Measurements from ENCODE around the gene KLF16.

The KLF16 gene

DNA sequence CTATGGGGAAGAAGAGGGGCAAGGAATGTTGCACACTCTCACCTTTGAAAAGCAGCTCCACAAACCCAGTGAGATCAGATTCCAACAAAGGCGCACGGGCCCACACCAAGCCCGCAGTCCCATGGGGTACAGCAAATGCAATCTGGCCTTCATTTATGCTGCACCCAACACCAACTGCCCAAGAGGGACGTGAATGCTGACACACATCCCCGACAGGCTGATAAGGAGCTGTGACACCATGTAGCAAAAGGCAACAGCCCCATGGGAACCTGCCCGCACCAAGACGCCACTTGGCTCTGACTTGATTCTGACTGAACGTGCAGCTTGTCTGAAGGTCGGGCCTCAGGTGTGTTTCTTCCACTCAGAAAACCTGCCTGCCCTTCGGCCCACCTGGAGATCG lies 32.4 kb downstream of the KLF16 start:
- WGBS (ENCODE audit: insufficient coverage), result 99% methylated on average over 11 of the region's 11 CpGs
- H3K27ac ChIP-seq (ENCODE audit: insufficient read depth in 1 of 2, low read depth in 1 of 2, low read length in 2 of 2, poor library complexity in 1 of 2, severe bottlenecking in 2 of 2), result no peak overlapping the region
- no peak for DNase-seq
- H3K4me3 ChIP-seq (ENCODE audit: control insufficient read depth in 1 of 7, extremely low read depth in 1 of 7, insufficient read depth in 4 of 7, low read depth in 2 of 7, low read length in 6 of 7), result no peak overlapping the region
- H3K4me1 ChIP-seq (ENCODE audit: control extremely low read depth in 1 of 4, control insufficient read depth in 4 of 4, insufficient read depth in 4 of 4, low read length in 3 of 4), result no peaks in the 10 kb centered on the region
- H3K36me3 ChIP-seq (ENCODE audit: control insufficient read depth in 4 of 4, insufficient read depth in 4 of 4, low read length in 3 of 4), result peaks cover 9 to 66% (median 21%) of the 10 kb centered on the region in 4 experiments
- ChIA-PET CTCF (interaction anchor here (1.1 to 8.0 kb wide), 3 partner anchors 9 to 46 kb away, joined by 3 to 80 read pairs (median 5); no protein-coding TSS in a partner anchor), POLR2A (no interaction called here)
- H3K9me3 ChIP-seq (ENCODE audit: control extremely low read depth in 1 of 5, control insufficient read depth in 4 of 5, insufficient read depth in 2 of 5, low read depth in 1 of 5, low read length in 4 of 5), result no peaks in the 10 kb centered on the region
- no peaks in the 10 kb centered on the region for H3K27me3 ChIP-seq (replicated peaks in 2 of 5; ENCODE audit: control insufficient read depth in 4 of 5, insufficient read depth in 5 of 5, low read length in 4 of 5)

GRCh38 chr19:1830568-1830967 lies 32.8 kb downstream of the KLF16 start:
- ChIA-PET CTCF (interaction anchor here (1.0 to 8.0 kb wide), 4 partner anchors 9 to 45 kb away, joined by 3 to 80 read pairs (median 4); no protein-coding TSS in a partner anchor), POLR2A (no interaction called here)
- WGBS (ENCODE audit: insufficient coverage), result 96% methylated on average over 13 of the region's 15 CpGs
- Histone ChIP-seq H3K27ac (ENCODE audit: insufficient read depth in 1 of 2, low read depth in 1 of 2, low read length in 2 of 2, poor library complexity in 1 of 2, severe bottlenecking in 2 of 2) (no peak overlapping the region), H3K4me3 (ENCODE audit: control insufficient read depth in 1 of 7, extremely low read depth in 1 of 7, insufficient read depth in 4 of 7, low read depth in 2 of 7, low read length in 6 of 7) (no peak overlapping the region), H3K27me3 (replicated peaks in 2 of 5; ENCODE audit: control insufficient read depth in 4 of 5, insufficient read depth in 5 of 5, low read length in 4 of 5) (no peaks in the 10 kb centered on the region), H3K9me3 (ENCODE audit: control extremely low read depth in 1 of 5, control insufficient read depth in 4 of 5, insufficient read depth in 2 of 5, low read depth in 1 of 5, low read length in 4 of 5) (no peaks in the 10 kb centered on the region), H3K4me1 (ENCODE audit: control extremely low read depth in 1 of 4, control insufficient read depth in 4 of 4, insufficient read depth in 4 of 4, low read length in 3 of 4) (no peaks in the 10 kb centered on the region), H3K36me3 (ENCODE audit: control insufficient read depth in 4 of 4, insufficient read depth in 4 of 4, low read length in 3 of 4) (peaks cover 10 to 66% (median 25%) of the 10 kb centered on the region in 4 experiments)
- no peak for DNase-seq

DNA sequence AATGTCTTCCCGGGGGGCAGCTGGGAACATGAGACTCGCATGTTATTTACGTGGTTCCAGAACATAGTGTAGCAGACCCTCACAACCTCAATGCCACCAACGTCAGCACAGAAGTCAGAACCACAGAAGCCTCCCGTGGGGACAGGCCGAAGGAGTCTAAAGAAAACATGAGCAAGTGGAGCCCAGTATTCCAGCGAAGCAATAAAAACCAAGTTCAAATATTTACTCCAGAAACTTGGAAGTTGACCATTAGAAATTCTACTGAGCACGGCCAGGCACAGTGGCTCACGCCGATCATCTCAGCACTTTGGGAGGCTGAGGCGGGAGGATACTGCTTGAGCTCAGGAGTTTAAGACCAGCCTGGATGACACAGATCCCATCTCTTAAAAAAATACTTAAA lies 33.4 kb downstream of the KLF16 start:
- WGBS (ENCODE audit: insufficient coverage), result 95% methylated on average over 6 of the region's 11 CpGs
- no peak overlapping the region for H3K27ac ChIP-seq (ENCODE audit: insufficient read depth in 1 of 2, low read depth in 1 of 2, low read length in 2 of 2, poor library complexity in 1 of 2, severe bottlenecking in 2 of 2)
- H3K4me3 ChIP-seq (ENCODE audit: control insufficient read depth in 1 of 7, extremely low read depth in 1 of 7, insufficient read depth in 4 of 7, low read depth in 2 of 7, low read length in 6 of 7), result no peak overlapping the region
- H3K36me3 ChIP-seq (ENCODE audit: control insufficient read depth in 4 of 4, insufficient read depth in 4 of 4, low read length in 3 of 4), result peaks cover 10 to 66% (median 26%) of the 10 kb centered on the region in 4 experiments
- no peaks in the 10 kb centered on the region for H3K9me3 ChIP-seq (ENCODE audit: control extremely low read depth in 1 of 5, control insufficient read depth in 4 of 5, insufficient read depth in 2 of 5, low read depth in 1 of 5, low read length in 4 of 5)
- POLR2A ChIA-PET, result no interaction called here
- no peak for DNase-seq
- H3K4me1 ChIP-seq (ENCODE audit: control extremely low read depth in 1 of 4, control insufficient read depth in 4 of 4, insufficient read depth in 4 of 4, low read length in 3 of 4), result no peaks in the 10 kb centered on the region
- CTCF ChIA-PET, result interaction anchor here (1.0 to 8.0 kb wide), 4 partner anchors 10 to 45 kb away, joined by 3 to 80 read pairs (median 4); no protein-coding TSS in a partner anchor
- H3K27me3 ChIP-seq (replicated peaks in 2 of 5; ENCODE audit: control insufficient read depth in 4 of 5, insufficient read depth in 5 of 5, low read length in 4 of 5), result no peaks in the 10 kb centered on the region

DNA sequence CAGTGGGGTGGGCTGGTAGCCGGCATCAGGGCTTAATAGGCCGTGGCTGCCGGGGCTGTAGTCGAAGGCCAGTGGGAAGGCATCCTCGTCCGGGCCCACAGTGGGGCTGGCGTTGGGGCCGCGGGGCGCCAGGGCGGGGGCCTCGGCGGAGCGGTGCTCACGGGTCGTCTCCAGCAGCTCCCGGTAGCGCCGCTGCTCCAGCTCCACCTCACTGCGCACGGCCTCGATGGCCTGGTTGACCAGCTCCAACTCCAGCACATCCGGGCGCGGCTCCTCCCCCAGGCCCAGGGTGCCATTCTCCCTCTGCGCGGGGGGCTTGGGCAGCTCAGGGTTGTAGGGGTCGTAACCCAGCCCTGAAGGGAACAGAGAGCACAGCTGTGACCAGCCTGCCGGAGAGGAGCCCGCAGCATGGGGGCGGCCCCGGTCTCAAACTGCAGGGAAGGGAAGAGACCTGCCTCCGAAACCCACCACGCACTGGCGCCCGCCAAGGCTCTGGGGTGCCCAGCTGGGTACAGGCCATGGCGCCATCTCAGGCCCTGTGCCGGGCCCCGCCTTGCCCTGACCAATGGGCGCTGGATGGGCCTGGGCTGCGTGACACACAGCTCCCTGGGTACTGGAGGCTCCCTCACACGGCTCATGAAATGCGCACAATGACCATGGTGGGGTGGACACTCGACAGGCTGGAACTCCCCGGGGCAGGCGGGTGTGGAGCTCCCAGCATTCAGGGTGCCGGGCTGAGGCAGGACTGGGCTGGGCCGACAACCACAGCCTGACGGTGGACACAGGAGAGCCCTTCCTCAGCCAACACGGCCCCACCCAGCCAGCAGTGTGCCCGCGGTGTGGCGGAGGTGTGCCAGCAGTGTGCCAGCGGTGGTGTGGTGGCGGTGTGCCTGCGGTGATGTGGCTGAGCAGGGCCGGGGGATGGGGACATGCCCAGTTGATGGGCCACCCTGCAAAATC lies 34.8 kb downstream of the KLF16 start:
- Histone ChIP-seq H3K4me3 (ENCODE audit: control insufficient read depth in 1 of 7, extremely low read depth in 1 of 7, insufficient read depth in 4 of 7, low read depth in 2 of 7, low read length in 6 of 7) (no peak overlapping the region), H3K9me3 (ENCODE audit: control extremely low read depth in 1 of 5, control insufficient read depth in 4 of 5, insufficient read depth in 2 of 5, low read depth in 1 of 5, low read length in 4 of 5) (no peaks in the 10 kb centered on the region), H3K27ac (ENCODE audit: insufficient read depth in 1 of 2, low read depth in 1 of 2, low read length in 2 of 2, poor library complexity in 1 of 2, severe bottlenecking in 2 of 2) (no peak overlapping the region), H3K36me3 (ENCODE audit: control insufficient read depth in 4 of 4, insufficient read depth in 4 of 4, low read length in 3 of 4) (peaks cover 10 to 67% (median 32%) of the 10 kb centered on the region in 4 experiments), H3K4me1 (ENCODE audit: control extremely low read depth in 1 of 4, control insufficient read depth in 4 of 4, insufficient read depth in 4 of 4, low read length in 3 of 4) (no peaks in the 10 kb centered on the region), H3K27me3 (replicated peaks in 2 of 5; ENCODE audit: control insufficient read depth in 4 of 5, insufficient read depth in 5 of 5, low read length in 4 of 5) (no peaks in the 10 kb centered on the region)
- DNase-seq, result no peak
- 97% methylated on average over 51 of the region's 57 CpGs for WGBS (ENCODE audit: insufficient coverage)
- CTCF ChIA-PET, result interaction anchor here (1.9 to 8.0 kb wide), 2 partner anchors 11 to 235 kb away, joined by 6 to 80 read pairs; no protein-coding TSS in a partner anchor
- POLR2A ChIA-PET, result no interaction called here

DNA sequence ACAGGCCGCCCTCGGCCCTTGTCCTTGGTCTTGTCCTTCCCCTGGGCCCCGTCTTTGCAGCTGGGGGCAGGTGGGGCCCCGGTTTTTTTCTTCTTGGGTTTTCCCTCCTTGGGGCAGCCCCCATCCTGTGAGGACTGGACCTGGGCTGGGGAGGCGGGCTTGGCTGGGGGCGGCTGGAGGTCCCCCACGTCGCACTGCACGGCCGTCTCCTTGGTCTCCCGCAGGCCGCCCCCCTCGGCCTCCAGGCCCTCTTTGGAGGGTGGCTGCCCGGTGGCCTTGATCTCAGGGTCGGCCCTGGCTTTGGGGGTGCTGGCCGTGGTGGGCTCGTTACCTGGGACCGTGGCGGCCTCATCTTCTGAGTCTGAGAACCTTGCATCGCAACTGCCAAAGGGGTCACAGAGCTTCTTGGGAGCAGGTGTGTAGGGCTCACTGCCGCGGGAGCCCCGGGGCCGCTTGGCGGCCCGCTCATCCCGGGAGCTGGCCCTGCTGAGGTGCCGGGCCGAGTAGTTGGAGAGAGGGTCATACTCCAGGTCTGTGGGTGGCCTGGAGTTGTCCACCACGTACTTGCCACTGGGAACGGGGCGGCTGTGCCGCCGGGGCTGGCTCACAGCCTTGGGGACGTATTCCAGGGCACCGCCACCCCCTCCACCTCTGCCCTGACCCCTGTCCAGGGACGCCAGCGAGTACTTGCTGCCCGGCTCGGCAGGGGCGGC lies 35.7 kb downstream of the KLF16 start:
- DNase-seq, result no peak
- CTCF ChIA-PET, result interaction anchor here (1.9 to 8.0 kb wide), 3 partner anchors 12 to 234 kb away, joined by 6 to 80 read pairs (median 15); no protein-coding TSS in a partner anchor
- Histone ChIP-seq H3K4me3 (ENCODE audit: control insufficient read depth in 1 of 7, extremely low read depth in 1 of 7, insufficient read depth in 4 of 7, low read depth in 2 of 7, low read length in 6 of 7) (no peak overlapping the region), H3K4me1 (ENCODE audit: control extremely low read depth in 1 of 4, control insufficient read depth in 4 of 4, insufficient read depth in 4 of 4, low read length in 3 of 4) (no peaks in the 10 kb centered on the region), H3K27me3 (replicated peaks in 2 of 5; ENCODE audit: control insufficient read depth in 4 of 5, insufficient read depth in 5 of 5, low read length in 4 of 5) (no peaks in the 10 kb centered on the region), H3K36me3 (ENCODE audit: control insufficient read depth in 4 of 4, insufficient read depth in 4 of 4, low read length in 3 of 4) (peaks cover 10 to 71% (median 38%) of the 10 kb centered on the region in 4 experiments), H3K9me3 (ENCODE audit: control extremely low read depth in 1 of 5, control insufficient read depth in 4 of 5, insufficient read depth in 2 of 5, low read depth in 1 of 5, low read length in 4 of 5) (no peaks in the 10 kb centered on the region), H3K27ac (ENCODE audit: insufficient read depth in 1 of 2, low read depth in 1 of 2, low read length in 2 of 2, poor library complexity in 1 of 2, severe bottlenecking in 2 of 2) (no peak overlapping the region)
- WGBS (ENCODE audit: insufficient coverage), result 95% methylated on average over 35 of the region's 41 CpGs
- POLR2A ChIA-PET, result no interaction called here

- POLR2A ChIA-PET, result no interaction called here
- H3K27ac ChIP-seq (ENCODE audit: insufficient read depth in 1 of 2, low read depth in 1 of 2, low read length in 2 of 2, poor library complexity in 1 of 2, severe bottlenecking in 2 of 2), result peak overlapping the region in 1 of 2 experiments; percentile 38
These were observed 36.5 kb downstream of the KLF16 start for GRCh38 chr19:1826557-1827521.

More at GRCh38 chr19:1826557-1827521, 36.5 kb downstream of the KLF16 start:
- Histone ChIP-seq H3K9me3 (ENCODE audit: control extremely low read depth in 1 of 5, control insufficient read depth in 4 of 5, insufficient read depth in 2 of 5, low read depth in 1 of 5, low read length in 4 of 5) (no peaks in the 10 kb centered on the region), H3K36me3 (ENCODE audit: control insufficient read depth in 4 of 4, insufficient read depth in 4 of 4, low read length in 3 of 4) (peaks cover 10 to 74% (median 46%) of the 10 kb centered on the region in 4 experiments), H3K4me3 (ENCODE audit: control insufficient read depth in 1 of 7, extremely low read depth in 1 of 7, insufficient read depth in 4 of 7, low read depth in 2 of 7, low read length in 6 of 7) (no peak overlapping the region), H3K27me3 (replicated peaks in 2 of 5; ENCODE audit: control insufficient read depth in 4 of 5, insufficient read depth in 5 of 5, low read length in 4 of 5) (no peaks in the 10 kb centered on the region), H3K4me1 (ENCODE audit: control extremely low read depth in 1 of 4, control insufficient read depth in 4 of 4, insufficient read depth in 4 of 4, low read length in 3 of 4) (no peaks in the 10 kb centered on the region)
- no peak for DNase-seq
- 92% methylated on average over 41 of the region's 63 CpGs for WGBS (ENCODE audit: insufficient coverage)
- CTCF ChIA-PET, result interaction anchor here (0.7 to 8.0 kb wide), 25 partner anchors 13 to 281 kb away, joined by 3 to 80 read pairs (median 4); no protein-coding TSS in a partner anchor

Data from common myeloid progenitor, CD34-positive (primary cell).